RWPE1 (cell line): Measurements from ENCODE around the gene ACVR1.

Experiments used
- CTCF ChIA-PET: fragments of 350-600 bp; sonication (Branson Sonifier 250); formaldehyde crosslinking; extraction: SDS; loops from one replicate; lab custom pipeline; 2021; lab: Yijun Ruan, JAX
- POLR2A ChIA-PET: fragments of 400-600 bp; formaldehyde crosslinking; extraction: SDS; loops from one replicate; lab custom pipeline; 2020; ENCODE audit warnings: antibody characterized with exemption; ENCODE audit not compliant: low non-redundant PET; lab: Yijun Ruan, JAX
- DNase-seq: peaks from one replicate; pipeline ENCODE4 v3.0.0; 2012; ENCODE audit warnings: low spot score
- H3K27ac ChIP-seq: fragments of 450-650 bp; 2 replicates; pipeline ENCODE4 v1.5.1; 2017
- CTCF ChIP-seq: fragments of 450-650 bp; conservative IDR thresholded peaks from 2 replicates; pipeline ENCODE4 v1.5.1; 2017; ENCODE audit warnings: low read depth, mild to moderate bottlenecking

The ACVR1 gene

DNA sequence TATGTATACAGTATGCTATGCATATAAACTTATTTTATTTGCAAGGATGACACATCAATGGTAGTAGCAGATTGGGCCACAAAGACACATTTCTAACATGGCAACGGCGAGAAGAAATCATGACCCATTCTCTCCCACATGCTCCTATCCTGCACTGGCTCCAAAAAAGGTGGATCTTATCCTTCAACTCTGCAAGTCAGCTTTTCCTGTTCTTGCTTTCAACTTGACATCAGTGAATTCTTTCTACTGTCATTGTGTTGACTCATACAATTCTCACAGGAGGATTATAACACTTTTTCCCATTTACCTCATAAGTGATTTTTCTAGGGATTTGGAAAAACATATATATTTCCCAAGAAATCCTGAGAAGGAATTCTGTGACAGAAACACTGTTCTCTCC lies 53.1 kb downstream of the ACVR1 start:
- ChIA-PET POLR2A (no interaction called here), CTCF (no interaction called here)
- no peak for DNase-seq
- TF ChIP-seq CTCF, result no peak
- H3K27ac ChIP-seq, result no peak overlapping the region

DNA sequence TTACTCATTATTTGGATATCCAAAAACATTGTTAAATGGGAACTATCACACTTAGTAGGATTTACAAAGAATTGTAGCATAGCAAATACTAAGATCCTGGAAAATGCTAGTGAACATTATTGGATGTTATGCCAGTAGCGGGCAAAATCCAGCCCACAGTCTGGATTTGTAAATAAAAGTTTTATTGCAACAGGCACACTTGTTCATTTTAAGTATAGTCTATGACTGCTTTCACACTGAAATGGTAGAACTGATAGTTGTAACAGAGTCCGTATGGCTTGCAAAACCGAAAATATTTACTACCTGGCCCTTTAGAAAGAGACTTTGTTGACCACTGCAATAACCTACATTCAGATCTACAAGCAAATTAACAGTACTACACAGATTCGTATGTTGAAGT lies 53.6 kb downstream of the ACVR1 start:
- TF ChIP-seq CTCF, result no peak
- no peak for DNase-seq
- H3K27ac ChIP-seq, result no peak overlapping the region
- POLR2A ChIA-PET, result no interaction called here
- CTCF ChIA-PET, result interaction anchor here (0.6 kb wide), 1 partner anchor 19 kb away, joined by 8 read pairs; no protein-coding TSS in a partner anchor

DNA sequence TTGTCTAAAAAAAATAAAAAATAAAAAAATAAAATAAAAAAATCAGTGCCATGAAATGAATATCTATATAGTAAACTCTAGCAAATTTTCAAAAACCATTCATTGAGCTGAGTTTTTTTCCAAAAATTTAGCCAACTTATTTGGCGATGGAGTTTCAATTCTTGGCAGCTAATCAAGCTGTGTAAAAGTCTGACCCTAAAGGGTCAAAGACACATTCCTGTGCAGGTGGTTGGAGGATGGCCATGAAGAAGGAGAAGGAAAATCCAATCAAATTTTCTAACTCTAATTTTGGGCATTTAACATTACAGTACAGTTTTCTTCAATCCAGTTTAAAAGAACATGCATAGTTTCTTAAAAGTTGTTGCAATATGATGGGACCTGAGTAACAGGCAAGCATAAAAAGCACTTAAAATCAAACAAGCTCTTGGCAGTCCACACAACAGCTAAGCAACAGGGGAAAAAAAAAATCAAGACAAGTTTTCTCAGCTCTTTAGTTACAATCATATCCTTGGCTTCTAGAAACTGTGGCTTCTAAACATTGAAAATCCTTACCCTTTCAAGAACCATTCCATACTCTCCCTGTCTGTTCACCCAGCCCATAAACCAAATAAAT lies 54.5 kb downstream of the ACVR1 start:
- DNase-seq, result no peak
- CTCF ChIA-PET, result interaction anchor here (0.7 kb wide), 1 partner anchor 179 kb away, joined by 3 read pairs; no protein-coding TSS in a partner anchor
- TF ChIP-seq CTCF, result no peak
- no peak overlapping the region for H3K27ac ChIP-seq
- POLR2A ChIA-PET, result no interaction called here

- no peak overlapping the region for H3K27ac ChIP-seq
- no peak for TF ChIP-seq CTCF
- ChIA-PET CTCF (no interaction called here), POLR2A (no interaction called here)
- DNase-seq, result no peak
These were observed 55.9 kb downstream of the ACVR1 start for GRCh38 chr2:157820193-157820592.

GRCh38 chr2:157819761-157820160 lies 56.4 kb downstream of the ACVR1 start:
- no peak overlapping the region for H3K27ac ChIP-seq
- ChIA-PET CTCF (no interaction called here), POLR2A (no interaction called here)
- DNase-seq, result no peak
- no peak for TF ChIP-seq CTCF

DNA sequence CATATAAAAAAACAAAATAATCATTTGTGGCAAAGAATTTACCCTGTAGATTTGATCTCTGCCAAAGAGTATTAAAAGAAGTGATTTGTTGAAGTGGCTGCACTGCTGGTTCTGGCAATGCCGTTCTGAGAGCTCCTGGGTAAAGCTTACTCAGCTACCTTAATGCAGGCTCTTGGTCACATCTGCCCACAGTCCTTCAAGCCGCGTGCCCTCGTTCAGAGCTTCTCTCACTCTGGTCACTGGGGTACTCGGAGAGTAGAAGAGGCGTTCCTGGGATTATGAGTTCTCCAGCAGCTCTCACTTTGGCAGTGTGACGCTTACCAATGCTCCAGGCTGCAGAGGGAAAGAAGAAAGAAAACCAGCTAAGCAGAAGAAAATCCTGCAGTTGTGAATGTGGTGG lies 57.9 kb downstream of the ACVR1 start:
- CTCF ChIA-PET, result no interaction called here
- no peak for DNase-seq
- POLR2A ChIA-PET, result no interaction called here
- H3K27ac ChIP-seq, result no peak overlapping the region
- no peak for TF ChIP-seq CTCF
